HUDEP-2 (cell line): ENCODE measurements around the gene VAPB.

Source experiments
- DNase-seq, 76 experiments: peaks; one replicate each; lab custom pipeline; 2025; ENCODE audit not compliant: unreplicated experiment in 76 of 76; lab: John Stamatoyannopoulos, UW

VAPB gene

GRCh38 chr20:58433759-58434158, 44.7 kb downstream of the VAPB start:
- peak in 2 of 76 experiments; percentile 4 to 8 for DNase-seq

DNA sequence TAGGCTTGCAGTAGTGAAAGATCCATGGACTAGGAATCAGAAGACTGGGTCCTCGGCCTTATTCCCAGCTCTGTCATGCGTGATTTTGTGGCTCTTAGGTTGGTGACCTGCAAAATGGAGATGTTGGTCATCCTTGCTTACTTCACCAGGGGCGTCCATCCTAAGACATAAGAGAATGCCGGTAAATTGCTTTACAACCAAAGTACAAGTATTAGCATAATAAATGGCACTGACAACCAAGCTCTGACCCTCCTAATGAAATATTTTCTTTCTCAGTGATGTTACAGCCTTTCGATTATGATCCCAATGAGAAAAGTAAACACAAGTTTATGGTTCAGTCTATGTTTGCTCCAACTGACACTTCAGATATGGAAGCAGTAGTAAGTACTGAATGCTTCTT, 45.3 kb downstream of the VAPB start:
- DNase-seq = no peak

DNA sequence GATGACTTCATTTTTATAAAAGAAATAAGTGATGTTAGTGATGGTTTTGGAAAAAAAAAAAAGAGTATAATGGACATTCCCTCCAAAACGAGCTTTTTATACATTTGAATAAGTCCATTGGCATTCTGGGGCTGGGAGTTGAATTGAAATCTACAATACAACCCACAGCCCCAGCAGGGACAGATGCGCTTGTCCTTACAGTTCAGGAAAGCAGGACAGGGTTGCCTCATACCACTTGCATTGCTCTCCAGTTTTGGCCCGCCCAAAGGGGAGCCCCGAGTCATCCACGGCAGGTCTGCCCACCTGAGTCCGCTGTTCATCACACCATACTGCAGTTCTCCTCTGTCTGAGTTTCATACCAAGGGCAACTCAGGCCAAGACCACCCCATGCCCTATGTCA, 46.2 kb downstream of the VAPB start:
- DNase-seq = no peak

DNA sequence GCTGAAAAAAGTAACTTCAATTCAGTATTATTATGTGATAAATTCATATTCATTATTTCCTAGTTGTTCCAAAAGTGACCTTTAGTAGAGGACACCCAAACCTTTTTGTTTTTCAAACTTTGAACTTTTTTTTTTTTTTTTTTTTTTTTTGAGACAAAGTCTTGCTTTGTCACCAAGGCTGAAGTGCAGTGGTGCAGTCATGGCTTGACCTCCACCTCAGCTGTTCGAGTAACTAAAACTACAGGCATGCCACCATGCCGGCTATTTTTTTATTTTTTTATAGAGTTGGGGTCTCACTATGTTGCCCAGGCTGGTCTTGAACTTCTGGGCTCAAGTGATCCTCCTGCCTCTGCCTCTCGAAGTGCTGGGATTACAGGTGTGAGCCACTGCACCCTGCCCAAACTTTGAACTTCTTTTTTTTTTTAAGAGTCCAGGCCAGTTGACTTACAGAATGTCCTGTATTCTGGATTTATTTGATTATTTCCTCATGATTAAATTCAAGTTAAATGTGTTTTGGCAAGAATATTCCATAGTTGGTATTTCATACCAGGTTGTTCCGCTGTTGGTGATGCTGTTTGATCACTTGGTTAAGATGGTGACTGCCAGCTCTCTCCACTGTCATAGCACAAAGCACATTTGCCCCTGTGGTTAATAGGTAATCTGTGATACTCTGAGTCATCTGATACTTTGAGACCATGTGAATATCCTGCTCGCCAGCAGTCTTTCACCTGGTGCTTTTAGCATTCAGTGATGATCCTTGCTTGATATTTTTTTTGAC, 48.0 kb downstream of the VAPB start:
- DNase-seq = no peak

- no peak for DNase-seq
These were observed 50.2 kb downstream of the VAPB start for GRCh38 chr20:58438970-58439808.

- DNase-seq = no peak
These were observed 51.2 kb downstream of the VAPB start for GRCh38 chr20:58440021-58440767.

GRCh38 chr20:58441723-58442122, 52.7 kb downstream of the VAPB start:
- no peak for DNase-seq

- DNase-seq = no peak
These were observed 55.8 kb downstream of the VAPB start for GRCh38 chr20:58444746-58445255.

DNA sequence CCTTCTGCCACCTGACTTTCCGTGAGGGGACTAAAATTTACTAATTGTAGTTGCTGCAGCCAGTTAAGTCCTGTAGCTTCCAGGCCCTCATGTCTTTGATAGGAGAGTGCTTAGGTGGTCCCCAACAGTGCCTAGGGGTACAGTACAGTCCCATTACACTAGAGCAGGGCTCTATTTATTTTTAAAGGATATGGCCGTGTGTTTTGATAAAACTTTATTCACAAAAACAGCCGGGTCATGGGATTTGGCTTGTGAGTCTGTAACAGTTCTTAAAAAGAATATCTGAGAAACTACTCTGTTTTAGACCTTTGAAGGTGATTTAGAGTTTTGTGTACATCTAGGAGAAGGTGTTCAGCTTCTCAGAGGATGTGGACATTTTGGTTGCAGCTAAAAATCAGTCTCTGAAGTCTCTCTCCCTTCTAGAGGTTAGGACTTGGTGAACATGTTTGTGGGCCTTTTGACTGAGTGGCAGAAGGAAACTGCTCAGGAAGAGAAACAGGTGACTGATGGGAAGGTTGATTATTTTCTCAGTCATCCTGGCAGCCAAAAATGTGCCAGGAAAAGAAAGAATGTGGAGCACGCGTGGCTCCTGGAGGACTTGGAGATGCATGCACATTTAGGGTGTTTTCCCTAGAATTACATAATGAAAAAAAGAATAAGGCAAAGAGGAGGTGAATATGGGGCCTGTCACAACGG, 57.4 kb downstream of the VAPB start:
- DNase-seq = no peak

- DNase-seq = no peak
These were observed 57.9 kb downstream of the VAPB start for GRCh38 chr20:58446960-58447265.

- DNase-seq = peak in 54 of 76 experiments; percentile 2 to 69 (median 30)
These were observed 58.7 kb downstream of the VAPB start for GRCh38 chr20:58447511-58448391.

GRCh38 chr20:58448958-58449357, 59.9 kb downstream of the VAPB start:
- no peak for DNase-seq

- no peak for DNase-seq
These were observed 60.7 kb downstream of the VAPB start for GRCh38 chr20:58449681-58450221.

- no peak for DNase-seq
These were observed 61.2 kb downstream of the VAPB start for GRCh38 chr20:58450254-58450653.

DNA sequence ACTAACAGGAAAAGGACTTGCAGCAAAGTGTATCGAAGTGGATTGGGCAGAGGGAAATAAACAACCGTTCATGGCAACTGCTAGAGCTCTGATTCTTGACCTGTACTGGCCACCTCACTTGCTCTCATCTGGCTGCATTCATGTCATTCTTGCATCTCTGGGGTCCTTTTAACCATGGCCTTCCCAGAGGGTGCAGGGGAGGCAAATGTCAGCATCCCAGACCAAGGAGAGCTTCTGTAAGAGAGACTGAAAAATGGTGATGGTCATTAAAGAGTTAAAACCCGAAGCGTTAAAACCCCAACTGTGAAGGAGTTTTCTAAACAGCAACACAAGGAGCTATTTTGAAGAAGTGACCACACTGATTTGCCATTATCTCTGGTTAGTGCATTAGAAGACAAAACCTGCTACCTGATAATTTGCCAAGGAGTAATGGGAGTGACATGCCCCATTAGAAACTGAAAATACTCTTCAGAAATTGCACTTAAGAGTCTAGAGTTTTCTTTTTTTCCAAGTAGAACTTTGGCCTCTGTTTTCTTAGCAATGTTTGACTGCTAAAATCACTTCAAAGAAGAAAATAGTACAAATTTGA, 63.7 kb downstream of the VAPB start:
- DNase-seq = no peak

- DNase-seq = no peak
These were observed 64.4 kb downstream of the VAPB start for GRCh38 chr20:58453391-58453790.

GRCh38 chr20:58454460-58454859, 65.4 kb downstream of the VAPB start:
- no peak for DNase-seq

DNA sequence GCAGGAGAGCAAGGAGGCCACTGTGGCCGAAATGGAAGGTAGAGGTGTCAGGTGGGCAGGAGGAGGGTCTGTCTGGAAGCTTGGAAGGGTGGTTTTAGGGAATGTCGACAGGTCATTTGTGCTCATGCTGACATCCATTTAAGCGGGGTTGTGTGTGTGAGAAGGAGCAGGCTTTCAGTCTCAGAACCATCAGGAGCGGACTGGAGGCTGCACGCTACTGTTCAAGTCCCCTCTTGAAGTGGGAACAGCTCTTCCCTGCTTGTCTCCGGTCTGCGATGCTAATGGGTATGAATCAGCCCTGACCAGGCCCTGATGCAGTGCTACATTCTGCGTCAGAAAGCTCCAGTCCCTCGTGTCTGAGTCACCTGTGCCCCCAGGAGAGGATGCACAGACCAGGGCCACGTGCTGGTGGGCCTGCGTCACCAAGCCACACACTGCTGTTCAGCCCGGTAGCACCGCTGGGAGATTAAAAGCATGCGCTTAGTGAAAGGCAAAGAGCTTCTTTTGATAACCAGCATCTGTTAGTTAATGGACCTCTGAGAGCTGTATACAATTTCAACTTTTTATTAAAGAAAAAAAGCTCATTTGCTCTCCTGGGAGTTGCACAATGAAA, 68.2 kb downstream of the VAPB start:
- no peak for DNase-seq
